SU-DHL-6 (cell line): ENCODE data around the gene FKBP2.

ENCODE experiments used
- CTCF ChIP-seq: fragments of 200-600 bp; sonication (generic); IDR thresholded peaks from one replicate; pipeline ENCODE4 v1.5.1; 2017; ENCODE audit warnings: antibody characterized with exemption, mild to moderate bottlenecking, low read length, moderate library complexity; ENCODE audit not compliant: insufficient read depth, poor library complexity, severe bottlenecking
- EZH2phosphoT487 ChIP-seq: fragments of 200-600 bp; sonication (generic), shearing (Covaris generic); conservative IDR thresholded peaks from 2 replicates; pipeline ENCODE4 v1.6.1; 2018; ENCODE audit warnings: mild to moderate bottlenecking, antibody characterized with exemption, low read length, moderate library complexity, mixed read lengths

- no peak for TF ChIP-seq CTCF
- no peak for TF ChIP-seq EZH2phosphoT487
These were observed 33.4 kb upstream of the FKBP2 start for GRCh38 chr11:64207256-64208085.
